ENCODE results near the gene RALB. TPM values are rescaled to one million over a fixed set of nuclear protein-coding genes. Genes with fewer than 3 reads are reported as not detected.

Gene RALB
- polyA plus RNA-seq, 1 donor (not counting 4 experiments of a cell fraction or from before 2014, with no cell fraction given): 80.8 TPM

- no peak for FAIRE-seq
- Histone ChIP-seq H3K9me3 (ENCODE audit: control insufficient read depth, low read depth, low read length) (no peaks in the 10 kb centered on the region), H3K27me3 (ENCODE audit: control insufficient read depth, extremely low read depth, insufficient read depth, low read length) (peaks cover 17% of the 10 kb centered on the region), H2AFZ (ENCODE audit: control insufficient read depth, low read length) (no peak overlapping the region), H3K36me3 (ENCODE audit: control insufficient read depth in 2 of 2, extremely low read depth in 1 of 2, insufficient read depth in 2 of 2, low read length in 2 of 2) (no peaks in the 10 kb centered on the region), H3K4me1 (ENCODE audit: control insufficient read depth, extremely low read depth, insufficient read depth, low read length) (peaks cover 6% of the 10 kb centered on the region), H3K79me2 (ENCODE audit: control insufficient read depth, insufficient read depth, low read length) (no peaks in the 10 kb centered on the region), H3K27ac (ENCODE audit: control insufficient read depth, insufficient read depth, low read length) (no peak overlapping the region), H3K4me2 (ENCODE audit: control insufficient read depth, extremely low read depth, insufficient read depth, low read depth, low read length) (no peak overlapping the region), H3K9me1 (ENCODE audit: control insufficient read depth, extremely low read depth, insufficient read depth, low read length) (no peaks in the 10 kb centered on the region), H3K9ac (ENCODE audit: control insufficient read depth, extremely low read depth, insufficient read depth, low read length) (no peak overlapping the region), H3K4me3 (ENCODE audit: control insufficient read depth in 2 of 3, extremely low read depth in 1 of 3, insufficient read depth in 2 of 3, low read depth in 1 of 3, low read length in 3 of 3) (no peak overlapping the region), H4K20me1 (ENCODE audit: control insufficient read depth, extremely low read depth, insufficient read depth, low read length) (peaks cover 2% of the 10 kb centered on the region)
- dilution Hi-C loops (cut with MboI; ENCODE audit: extremely low pct_ligation_motif_present, low sequenced_read_pairs): no loop called here
- no peak for DNase-seq (ENCODE audit: low read depth, low spot score)
- TF ChIP-seq CTCF (optimal IDR thresholded peaks at IDR 0.05 in 1 of 3, IDR thresholded peaks at IDR 0.05 in 1 of 3, conservative IDR thresholded peaks at IDR 0.05 in 1 of 3; ENCODE audit: extremely low read depth in 1 of 3, insufficient read depth in 2 of 3, low read length in 3 of 3): no peak
- no peak for TF ChIP-seq EZH2 (IDR thresholded peaks at IDR 0.05; ENCODE audit: low read length)
Measured at GRCh38 chr2:120324933-120325332, 72.3 kb downstream of the RALB start.

GRCh38 chr2:120326066-120326465 lies 73.4 kb downstream of the RALB start:
- Histone ChIP-seq H3K9me1 (ENCODE audit: control insufficient read depth, extremely low read depth, insufficient read depth, low read length) (no peaks in the 10 kb centered on the region), H4K20me1 (ENCODE audit: control insufficient read depth, extremely low read depth, insufficient read depth, low read length) (no peaks in the 10 kb centered on the region), H2AFZ (ENCODE audit: control insufficient read depth, low read length) (no peak overlapping the region), H3K27ac (ENCODE audit: control insufficient read depth, insufficient read depth, low read length) (no peak overlapping the region), H3K27me3 (ENCODE audit: control insufficient read depth, extremely low read depth, insufficient read depth, low read length) (peaks cover 24% of the 10 kb centered on the region), H3K9ac (ENCODE audit: control insufficient read depth, extremely low read depth, insufficient read depth, low read length) (no peak overlapping the region), H3K36me3 (ENCODE audit: control insufficient read depth in 2 of 2, extremely low read depth in 1 of 2, insufficient read depth in 2 of 2, low read length in 2 of 2) (no peaks in the 10 kb centered on the region), H3K79me2 (ENCODE audit: control insufficient read depth, insufficient read depth, low read length) (no peaks in the 10 kb centered on the region), H3K4me3 (ENCODE audit: control insufficient read depth in 2 of 3, extremely low read depth in 1 of 3, insufficient read depth in 2 of 3, low read depth in 1 of 3, low read length in 3 of 3) (no peak overlapping the region), H3K4me1 (ENCODE audit: control insufficient read depth, extremely low read depth, insufficient read depth, low read length) (no peaks in the 10 kb centered on the region), H3K4me2 (ENCODE audit: control insufficient read depth, extremely low read depth, insufficient read depth, low read depth, low read length) (no peak overlapping the region), H3K9me3 (ENCODE audit: control insufficient read depth, low read depth, low read length) (no peaks in the 10 kb centered on the region)
- FAIRE-seq (no peak), DNase-seq (ENCODE audit: low read depth, low spot score) (no peak)
- dilution Hi-C loops (cut with MboI; ENCODE audit: extremely low pct_ligation_motif_present, low sequenced_read_pairs): no loop called here
- TF ChIP-seq CTCF (optimal IDR thresholded peaks at IDR 0.05 in 1 of 3, IDR thresholded peaks at IDR 0.05 in 1 of 3, conservative IDR thresholded peaks at IDR 0.05 in 1 of 3; ENCODE audit: extremely low read depth in 1 of 3, insufficient read depth in 2 of 3, low read length in 3 of 3) (no peak), EZH2 (IDR thresholded peaks at IDR 0.05; ENCODE audit: low read length) (no peak)
